IMR-90 (cell line): ENCODE data around the gene MEGF10. TPM values are rescaled to one million over a fixed set of nuclear protein-coding genes. Genes with fewer than 3 reads are reported as not detected.

Experiments
- ATAC-seq: fragments of 200-7000 bp; cut with Tn5 transposase; 2 replicates; pipeline ENCODE4 v1.9.1; 2020; ENCODE audit warnings: low read depth, mild to moderate bottlenecking, moderate library complexity
- BruUV-seq: library from RNA; stranded (reverse); fragments of 400-500 nt; replicated peaks from 2 replicates; lab custom pipeline; 2021; lab: Mats Ljungman, UMichigan
- CTCF ChIA-PET: fragments of 300-600 bp; formaldehyde crosslinking; extraction: SDS; loops from one replicate; lab custom pipeline; 2021; ENCODE audit warnings: antibody characterized with exemption; lab: Yijun Ruan, JAX
- POLR2A ChIA-PET: fragments of 300-600 bp; sonication (Branson Sonifier 250); formaldehyde crosslinking; loops from one replicate; lab custom pipeline; 2022; ENCODE audit warnings: antibody characterized with exemption; ENCODE audit not compliant: unreplicated experiment; lab: Charles Lee
- DNase-seq: peaks from one replicate; pipeline ENCODE4 v3.0.0; 2013
- H2AFZ ChIP-seq: replicated peaks from 2 replicates; pipeline ENCODE3; 2013; ENCODE audit warnings: low read length, mild to moderate bottlenecking; ENCODE audit not compliant: poor library complexity
- H2AK5ac ChIP-seq: 2 replicates; pipeline ENCODE4 v1.6.1; 2013; ENCODE audit warnings: low read depth, low read length, inconsistent platforms
- H2AK9ac ChIP-seq: replicated peaks from 2 replicates; pipeline ENCODE3; 2013; ENCODE audit warnings: mild to moderate bottlenecking, low read depth, low read length, moderate library complexity; ENCODE audit not compliant: poor library complexity
- H2BK120ac ChIP-seq: 2 replicates; pipeline ENCODE4 v1.6.1; 2013; ENCODE audit warnings: low read depth, low read length, inconsistent platforms
- H2BK15ac ChIP-seq: 3 replicates; pipeline ENCODE4 v1.6.1; 2013; ENCODE audit warnings: low read depth, low read length, inconsistent platforms
- H2BK20ac ChIP-seq: 2 replicates; pipeline ENCODE4 v1.6.1; 2013; ENCODE audit warnings: low read depth, mild to moderate bottlenecking, inconsistent platforms, low read length, moderate library complexity
- H2BK5ac ChIP-seq: 2 replicates; pipeline ENCODE4 v1.6.1; 2013; ENCODE audit warnings: mild to moderate bottlenecking, low read depth, low read length, inconsistent platforms; ENCODE audit not compliant: poor library complexity, severe bottlenecking
- H3K14ac ChIP-seq: replicated peaks from 2 replicates; pipeline ENCODE4 v1.6.1; 2013; ENCODE audit warnings: low read depth, low read length, inconsistent platforms
- H3K18ac ChIP-seq: 2 replicates; pipeline ENCODE4 v1.6.1; 2013; ENCODE audit warnings: low read depth, low read length, control low read depth
- H3K23ac ChIP-seq: 2 replicates; pipeline ENCODE4 v1.6.1; 2013; ENCODE audit warnings: low read depth, low read length, inconsistent platforms
- H3K27ac ChIP-seq: 2 replicates; pipeline ENCODE4 v1.5.1; 2013; ENCODE audit warnings: mild to moderate bottlenecking, control low read depth, low read length; ENCODE audit not compliant: insufficient read depth
- H3K27me3 ChIP-seq: 2 replicates; pipeline ENCODE4 v1.6.1; 2013; ENCODE audit warnings: low read length; ENCODE audit not compliant: control insufficient read depth, insufficient read depth
- H3K36me3 ChIP-seq: 2 replicates; pipeline ENCODE4 v1.6.1; 2013; ENCODE audit warnings: low read length, mixed read lengths; ENCODE audit not compliant: control insufficient read depth, insufficient read depth
- H3K4ac ChIP-seq: 2 replicates; pipeline ENCODE4 v1.6.1; 2013; ENCODE audit warnings: low read depth, low read length, inconsistent platforms
- H3K4me1 ChIP-seq: 2 replicates; pipeline ENCODE4 v1.6.1; 2013; ENCODE audit warnings: low read length, mixed read lengths; ENCODE audit not compliant: control insufficient read depth, insufficient read depth
- H3K4me2 ChIP-seq: 2 replicates; pipeline ENCODE4 v1.6.1; 2013; ENCODE audit warnings: low read depth, mild to moderate bottlenecking, control low read depth, low read length, moderate library complexity
- H3K4me3 ChIP-seq: 2 replicates; pipeline ENCODE4 v1.5.1; 2013; ENCODE audit warnings: low read depth, mild to moderate bottlenecking, control low read depth, low read length, moderate library complexity; ENCODE audit not compliant: insufficient read depth
- H3K56ac ChIP-seq: 2 replicates; pipeline ENCODE4 v1.6.1; 2013; ENCODE audit warnings: low read length, inconsistent platforms; ENCODE audit not compliant: insufficient read depth; ENCODE audit errors: extremely low read depth
- H3K79me1 ChIP-seq, 2 experiments: 2 replicates each; pipeline ENCODE4 v1.6.1; 2013; ENCODE audit warnings: low read length in 2 of 2, inconsistent platforms in 1 of 2, low read depth in 1 of 2
- H3K9ac ChIP-seq: 2 replicates; pipeline ENCODE4 v1.6.1; 2013; ENCODE audit warnings: low read depth, low read length, control low read depth
- H3K9me1 ChIP-seq: 2 replicates; pipeline ENCODE4 v1.6.1; 2013; ENCODE audit warnings: low read length, inconsistent platforms; ENCODE audit not compliant: insufficient read depth
- H3K9me3 ChIP-seq: 2 replicates; pipeline ENCODE4 v1.6.1; 2013; ENCODE audit warnings: low read length; ENCODE audit not compliant: control insufficient read depth, insufficient read depth
- H4K20me1 ChIP-seq: 2 replicates; pipeline ENCODE4 v1.6.1; 2013; ENCODE audit warnings: low read length, inconsistent platforms; ENCODE audit not compliant: insufficient read depth
- H4K5ac ChIP-seq: 2 replicates; pipeline ENCODE4 v1.6.1; 2013; ENCODE audit warnings: mild to moderate bottlenecking, low read depth, low read length, control low read depth
- H4K8ac ChIP-seq, 2 experiments: 2 replicates each; pipeline ENCODE4 v1.6.1; 2013; ENCODE audit warnings: low read depth in 2 of 2, low read length in 2 of 2, control low read depth in 1 of 2, inconsistent platforms in 1 of 2
- H4K91ac ChIP-seq: 2 replicates; pipeline ENCODE4 v1.6.1; 2013; ENCODE audit warnings: low read depth, low read length, inconsistent platforms; ENCODE audit not compliant: insufficient read depth
- BHLHE40 ChIP-seq: fragments of 150-350 bp; IDR thresholded peaks from 2 replicates; pipeline ENCODE4 v1.6.1; 2016; ENCODE audit warnings: mild to moderate bottlenecking, low read depth, low read length
- CEBPB ChIP-seq: IDR thresholded peaks from 2 replicates; pipeline ENCODE4 v1.6.1; 2012; ENCODE audit warnings: low read depth, low read length, improper control_type of control experiment
- MAFK ChIP-seq: IDR thresholded peaks from 2 replicates; pipeline ENCODE4 v1.6.1; 2012; ENCODE audit warnings: low read depth, low read length, improper control_type of control experiment
- MAZ ChIP-seq: IDR thresholded peaks from 2 replicates; pipeline ENCODE4 v1.6.1; 2012; ENCODE audit warnings: low read depth, mild to moderate bottlenecking, low read length, improper control_type of control experiment, moderate library complexity, borderline replicate concordance
- MXI1 ChIP-seq: IDR thresholded peaks from 2 replicates; pipeline ENCODE4 v1.6.1; 2012; ENCODE audit warnings: low read depth, mild to moderate bottlenecking, low read length, moderate library complexity, borderline replicate concordance
- NFE2L2 ChIP-seq: fragments of 150-350 bp; IDR thresholded peaks from 2 replicates; pipeline ENCODE4 v1.6.1; 2016; ENCODE audit warnings: low read depth, mild to moderate bottlenecking, low read length
- RAD21 ChIP-seq: IDR thresholded peaks from 2 replicates; pipeline ENCODE4 v1.6.1; 2012; ENCODE audit warnings: low read length, improper control_type of control experiment
- RCOR1 ChIP-seq: IDR thresholded peaks from 2 replicates; pipeline ENCODE4 v1.6.1; 2012; ENCODE audit warnings: mild to moderate bottlenecking, low read length, improper control_type of control experiment; ENCODE audit not compliant: insufficient replicate concordance
- SMC3 ChIP-seq: fragments of 150-350 bp; IDR thresholded peaks from 2 replicates; pipeline ENCODE4 v1.6.1; 2016; ENCODE audit warnings: low read depth, mild to moderate bottlenecking, antibody characterized with exemption, low read length, moderate library complexity
- USF2 ChIP-seq: fragments of 150-350 bp; IDR thresholded peaks from 2 replicates; pipeline ENCODE4 v1.6.1; 2017; ENCODE audit warnings: mild to moderate bottlenecking, antibody characterized with exemption, low read length, low read depth
- WGBS, 2 experiments: methylation state at CpG; one replicate each; pipeline versions ENCODE4 v1.1.5 to v1.1.7; 2013; ENCODE audit warnings: missing lambda C conversion rate in 2 of 2; ENCODE audit not compliant: insufficient read length in 1 of 2; ENCODE audit errors: extremely low coverage in 2 of 2; 5-methylcytosine and 5-hydroxymethylcytosine counted together
- dilution Hi-C: fragments of 300-500 bp; cut with HindIII; formaldehyde crosslinking; loops from one replicate; pipeline ENCODE4 v1.14.3; 2018; ENCODE audit warnings: low sequenced_read_pairs; ENCODE audit not compliant: unreplicated experiment
- in situ Hi-C: fragments of 300-500 bp; cut with MboI; formaldehyde crosslinking; loops from 3 replicates; pipeline ENCODE4 v1.14.3; 2019; ENCODE audit warnings: low sequenced_read_pairs, inconsistent platforms, mixed read lengths
- intact Hi-C: fragments of 100-400 bp; cut with micrococcal nuclease; formaldehyde crosslinking; loops from 2 replicates; pipeline ENCODE4 v1.10.0; 2022
- polyA plus RNA-seq, 3 experiments: library from polyadenylated mRNA; depleted of rRNA; stranded (reverse); fragments of >200 nt; gene quantifications; 2 replicates each; pipeline ENCODE4 v1.2.3, GENCODE V29; 2012; ENCODE audit warnings: low replicate concordance in 1 of 3
- total RNA-seq: library from RNA; depleted of rRNA; stranded (reverse); fragments of >200 nt; gene quantifications from 2 replicates; pipeline ENCODE4 v1.2.3, GENCODE V29; 2012
- TF ChIP-seq, protein P1 (sequence below): conservative IDR thresholded peaks from 2 replicates; pipeline ENCODE4 v1.5.1; 2012; ENCODE audit warnings: mild to moderate bottlenecking, low read depth, low read length, improper control_type of control experiment
- TF ChIP-seq, protein P2 (sequence below): fragments of 150-350 bp; IDR thresholded peaks from 2 replicates; pipeline ENCODE4 v1.6.1; 2016; ENCODE audit warnings: low read depth, mild to moderate bottlenecking, low read length, moderate library complexity, borderline replicate concordance

The MEGF10 gene
- total and polyA plus RNA-seq, 2 of the 4 experiments (the other 2 are of a cell fraction), result not detected

GRCh38 chr5:127402361-127402760 is 111.8 kb downstream of the MEGF10 start:
- Histone ChIP-seq H2BK15ac (no peak overlapping the region), H2BK5ac (no peak overlapping the region), H2AK9ac (no peak overlapping the region), H3K56ac (no peak overlapping the region), H4K8ac (no peak overlapping the region), H3K9me3 (no peaks in the 10 kb centered on the region), H3K9ac (no peak overlapping the region), H2BK120ac (no peak overlapping the region), H3K23ac (no peak overlapping the region), H3K4ac (no peak overlapping the region), H3K27ac (no peak overlapping the region), H4K20me1 (no peaks in the 10 kb centered on the region), H3K4me1 (no peaks in the 10 kb centered on the region), H2AK5ac (no peak overlapping the region), H3K18ac (no peak overlapping the region), H3K36me3 (no peaks in the 10 kb centered on the region), H3K4me3 (no peak overlapping the region), H3K79me1 (no peaks in the 10 kb centered on the region), H3K4me2 (no peak overlapping the region), H2AFZ (no peak overlapping the region), H4K5ac (no peak overlapping the region), H3K14ac (no peak overlapping the region), H2BK20ac (no peak overlapping the region), H3K27me3 (peaks cover 7% of the 10 kb centered on the region), H3K9me1 (no peaks in the 10 kb centered on the region), H4K91ac (no peak overlapping the region)
- ChIA-PET CTCF (no interaction called here), POLR2A (no interaction called here)
- WGBS, 2 experiments, result 46% methylated on average over 3 of the region's 5 CpGs; no CpG with 5 or more reads in 1 of the 2 experiments
- no peak for TF ChIP-seq MAFK
- no peak for TF ChIP-seq RCOR1
- TF ChIP-seq RAD21, result no peak
- TF ChIP-seq SMC3, result no peak
- no peak for TF ChIP-seq NFE2L2
- TF ChIP-seq BHLHE40, result no peak
- no peak for TF ChIP-seq CEBPB
- TF ChIP-seq, protein P1, sequence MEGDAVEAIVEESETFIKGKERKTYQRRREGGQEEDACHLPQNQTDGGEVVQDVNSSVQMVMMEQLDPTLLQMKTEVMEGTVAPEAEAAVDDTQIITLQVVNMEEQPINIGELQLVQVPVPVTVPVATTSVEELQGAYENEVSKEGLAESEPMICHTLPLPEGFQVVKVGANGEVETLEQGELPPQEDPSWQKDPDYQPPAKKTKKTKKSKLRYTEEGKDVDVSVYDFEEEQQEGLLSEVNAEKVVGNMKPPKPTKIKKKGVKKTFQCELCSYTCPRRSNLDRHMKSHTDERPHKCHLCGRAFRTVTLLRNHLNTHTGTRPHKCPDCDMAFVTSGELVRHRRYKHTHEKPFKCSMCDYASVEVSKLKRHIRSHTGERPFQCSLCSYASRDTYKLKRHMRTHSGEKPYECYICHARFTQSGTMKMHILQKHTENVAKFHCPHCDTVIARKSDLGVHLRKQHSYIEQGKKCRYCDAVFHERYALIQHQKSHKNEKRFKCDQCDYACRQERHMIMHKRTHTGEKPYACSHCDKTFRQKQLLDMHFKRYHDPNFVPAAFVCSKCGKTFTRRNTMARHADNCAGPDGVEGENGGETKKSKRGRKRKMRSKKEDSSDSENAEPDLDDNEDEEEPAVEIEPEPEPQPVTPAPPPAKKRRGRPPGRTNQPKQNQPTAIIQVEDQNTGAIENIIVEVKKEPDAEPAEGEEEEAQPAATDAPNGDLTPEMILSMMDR, result no peak
- TF ChIP-seq MXI1, result no peak
- TF ChIP-seq MAZ, result no peak
- TF ChIP-seq USF2, result no peak
- TF ChIP-seq, protein P2, sequence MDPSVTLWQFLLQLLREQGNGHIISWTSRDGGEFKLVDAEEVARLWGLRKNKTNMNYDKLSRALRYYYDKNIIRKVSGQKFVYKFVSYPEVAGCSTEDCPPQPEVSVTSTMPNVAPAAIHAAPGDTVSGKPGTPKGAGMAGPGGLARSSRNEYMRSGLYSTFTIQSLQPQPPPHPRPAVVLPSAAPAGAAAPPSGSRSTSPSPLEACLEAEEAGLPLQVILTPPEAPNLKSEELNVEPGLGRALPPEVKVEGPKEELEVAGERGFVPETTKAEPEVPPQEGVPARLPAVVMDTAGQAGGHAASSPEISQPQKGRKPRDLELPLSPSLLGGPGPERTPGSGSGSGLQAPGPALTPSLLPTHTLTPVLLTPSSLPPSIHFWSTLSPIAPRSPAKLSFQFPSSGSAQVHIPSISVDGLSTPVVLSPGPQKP, result no peak
- in situ Hi-C loops (no loop called here), intact Hi-C loops (no loop called here), dilution Hi-C loops (no loop called here)
- no peak for ATAC-seq
- BruUV-seq, result no TSS peak
- DNase-seq, result no peak
